Activated CD4-positive, CD25-positive, alpha-beta regulatory T cell treated with anti-CD3 and anti-CD28 coated beads, Interleukin-2, amount 50 U/mL, for 72 hours (primary cell): Measurements from ENCODE around the gene SPATA9.

ENCODE experiments used
- DNase-seq: peaks from one replicate; pipeline ENCODE4 v3.0.0; 2021

SPATA9 gene

GRCh38 chr5:95682891-95683290 lies at the start of gene SPATA9:
TSS of gene SPATA9 (minus strand) at chr5:95682991. CDS start at chr5:95682854, 137 bp downstream.
- no peak for DNase-seq

GRCh38 chr5:95731571-95732554 lies 49.1 kb upstream of the SPATA9 start:
- peak; percentile 44 for DNase-seq

- no peak for DNase-seq
These were observed 48.2 kb upstream of the SPATA9 start, which contains the start of gene RHOBTB3 for GRCh38 chr5:95730730-95731570. TSS of gene RHOBTB3 (plus strand) at chr5:95731336. CDS start at chr5:95731683, 347 bp downstream.

GRCh38 chr5:95730011-95730700 lies 47.4 kb upstream of the SPATA9 start:
- no peak for DNase-seq

- DNase-seq: no peak
These were observed 46.6 kb upstream of the SPATA9 start for GRCh38 chr5:95729115-95730010.

- no peak for DNase-seq
These were observed 45.8 kb upstream of the SPATA9 start for GRCh38 chr5:95728494-95729114.

GRCh38 chr5:95727764-95728191 lies 45.0 kb upstream of the SPATA9 start:
- DNase-seq: no peak

GRCh38 chr5:95726811-95727763 lies 44.3 kb upstream of the SPATA9 start:
- no peak for DNase-seq

GRCh38 chr5:95725937-95726810 lies 43.4 kb upstream of the SPATA9 start:
- no peak for DNase-seq

GRCh38 chr5:95725071-95725820 lies 42.5 kb upstream of the SPATA9 start:
- no peak for DNase-seq

- DNase-seq: no peak
These were observed 41.0 kb upstream of the SPATA9 start for GRCh38 chr5:95723632-95724369.

- DNase-seq: no peak
These were observed 38.9 kb upstream of the SPATA9 start for GRCh38 chr5:95721582-95722295.

- DNase-seq: no peak
These were observed 37.4 kb upstream of the SPATA9 start for GRCh38 chr5:95720094-95720786.

- no peak for DNase-seq
These were observed 35.9 kb upstream of the SPATA9 start for GRCh38 chr5:95718738-95719137.

GRCh38 chr5:95718203-95718602 lies 35.4 kb upstream of the SPATA9 start:
- no peak for DNase-seq

- no peak for DNase-seq
These were observed 34.6 kb upstream of the SPATA9 start for GRCh38 chr5:95717439-95717838.
